Measurements from ENCODE around the gene ZNF761.
"Not testable (repeated sequence)": the region's sequence is repeated elsewhere in the genome, so short reads cannot be mapped to it uniquely, and the experiment has no call there.

Gene ZNF761

GRCh38 chr19:53431399-53432087, at the start of gene ZNF761:
ZNF761 (plus strand) TSS chr19:53431984; CDS start chr19:53447269, 15,285 bp downstream.
- DNase-seq: peak; percentile 96

GRCh38 chr19:53388168-53388567, 43.6 kb upstream of the ZNF761 start:
- DNase-seq: no peak

- DNase-seq: no peak
Observed at GRCh38 chr19:53388904-53389303, 42.9 kb upstream of the ZNF761 start.

GRCh38 chr19:53389571-53389970, 42.2 kb upstream of the ZNF761 start:
- DNase-seq: no peak

DNA sequence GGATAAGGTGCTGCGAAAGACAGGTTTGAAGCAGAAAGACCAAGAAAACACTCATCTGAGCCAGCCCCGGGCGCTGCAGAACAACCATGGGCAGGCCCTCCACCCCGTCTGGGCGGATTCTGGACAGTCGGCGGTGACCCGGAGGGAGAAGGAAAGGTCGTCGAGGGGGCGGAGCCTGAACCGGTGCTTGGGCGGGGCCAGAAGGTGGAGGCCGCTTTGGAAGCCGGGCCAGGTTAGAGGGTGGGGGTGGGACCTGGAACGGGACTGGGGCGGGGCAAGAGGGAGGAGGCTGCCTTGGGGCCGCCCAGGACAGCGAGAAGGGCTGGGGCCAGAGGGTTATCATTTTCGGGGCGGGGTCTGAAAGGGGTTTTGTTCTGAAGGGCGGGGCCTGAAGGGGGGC, 41.8 kb upstream of the ZNF761 start:
- no peak for DNase-seq

DNA sequence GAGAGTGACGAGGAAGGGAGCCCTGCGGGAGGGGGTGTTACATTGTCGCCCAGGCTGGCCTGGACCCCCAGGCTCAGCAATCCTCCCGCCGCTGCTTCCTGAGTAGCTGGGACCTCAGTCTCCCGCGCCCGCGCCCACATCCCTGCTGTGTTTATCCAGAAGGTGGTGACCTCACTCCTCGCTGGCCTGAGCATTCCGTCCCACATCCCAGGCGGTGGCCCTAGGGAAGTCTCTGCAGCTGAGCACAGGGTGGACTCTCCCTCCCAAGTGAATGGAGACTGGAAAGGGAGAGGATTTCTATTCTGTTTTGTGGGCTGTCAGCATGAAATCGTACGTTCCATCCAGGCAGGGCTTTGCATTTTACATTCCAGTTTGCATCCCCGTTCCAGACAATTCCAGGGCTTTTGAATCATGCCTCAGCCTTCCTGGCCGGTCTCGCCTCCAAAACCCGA, 37.2 kb upstream of the ZNF761 start:
- DNase-seq: no peak

GRCh38 chr19:53394974-53395839, 36.6 kb upstream of the ZNF761 start, which contains the start of gene ZNF765:
ZNF765 (plus strand) TSS chr19:53395149; CDS start chr19:53398016, 2,867 bp downstream.
- peak; percentile 97 for DNase-seq

DNA sequence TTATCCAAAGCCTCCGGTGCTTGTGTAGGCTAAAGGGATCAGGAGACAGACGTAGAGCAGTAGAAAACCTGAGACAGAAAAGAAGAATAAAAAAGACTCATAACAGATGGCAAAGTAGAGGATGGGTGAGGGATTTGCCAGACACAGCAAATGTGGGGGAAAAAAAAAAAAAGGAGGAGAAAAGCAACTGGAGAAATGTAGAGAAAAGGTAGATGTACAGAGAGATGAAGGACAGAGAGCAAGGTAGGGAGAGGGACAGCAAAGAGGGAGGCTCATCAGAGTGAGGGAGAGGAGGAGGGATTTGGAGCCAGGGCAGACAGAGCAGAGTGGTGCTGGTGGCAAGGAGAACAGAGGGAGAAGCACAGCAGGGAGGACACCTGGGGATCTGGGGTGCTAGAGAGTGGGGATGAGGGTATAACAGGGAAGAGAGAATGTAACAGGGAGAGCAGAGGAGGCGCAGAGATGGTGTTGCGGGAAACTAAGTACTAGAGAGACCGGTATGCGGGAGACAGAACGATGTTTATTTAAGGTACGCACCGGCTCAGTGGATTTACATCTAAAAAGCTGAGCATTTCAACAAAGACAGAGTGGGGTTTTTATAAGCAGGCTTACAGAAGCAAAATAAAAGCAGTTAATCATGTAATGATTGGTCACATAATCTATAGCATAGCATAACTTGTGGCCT, 35.8 kb upstream of the ZNF761 start:
- DNase-seq: not testable (repeated sequence)

DNA sequence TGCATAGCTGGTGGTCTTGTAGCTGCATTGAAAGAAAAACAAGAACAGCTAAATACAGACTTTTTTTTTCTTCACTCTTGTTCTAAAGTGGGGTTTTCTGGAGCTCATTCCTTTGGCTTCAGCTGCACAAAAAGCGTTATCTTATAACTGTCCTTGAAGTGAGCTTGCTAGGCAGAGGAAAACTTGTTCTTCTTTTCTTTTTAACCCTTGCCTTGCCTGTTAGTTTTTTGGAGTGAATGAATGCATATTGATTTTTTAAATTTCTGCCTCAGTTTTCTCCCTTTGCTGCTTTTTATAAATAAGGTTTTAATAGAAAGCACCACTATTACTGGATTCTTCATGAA, 35.3 kb upstream of the ZNF761 start:
- no peak for DNase-seq

- not testable (repeated sequence) for DNase-seq
Observed at GRCh38 chr19:53397918-53398317, 33.9 kb upstream of the ZNF761 start.

DNA sequence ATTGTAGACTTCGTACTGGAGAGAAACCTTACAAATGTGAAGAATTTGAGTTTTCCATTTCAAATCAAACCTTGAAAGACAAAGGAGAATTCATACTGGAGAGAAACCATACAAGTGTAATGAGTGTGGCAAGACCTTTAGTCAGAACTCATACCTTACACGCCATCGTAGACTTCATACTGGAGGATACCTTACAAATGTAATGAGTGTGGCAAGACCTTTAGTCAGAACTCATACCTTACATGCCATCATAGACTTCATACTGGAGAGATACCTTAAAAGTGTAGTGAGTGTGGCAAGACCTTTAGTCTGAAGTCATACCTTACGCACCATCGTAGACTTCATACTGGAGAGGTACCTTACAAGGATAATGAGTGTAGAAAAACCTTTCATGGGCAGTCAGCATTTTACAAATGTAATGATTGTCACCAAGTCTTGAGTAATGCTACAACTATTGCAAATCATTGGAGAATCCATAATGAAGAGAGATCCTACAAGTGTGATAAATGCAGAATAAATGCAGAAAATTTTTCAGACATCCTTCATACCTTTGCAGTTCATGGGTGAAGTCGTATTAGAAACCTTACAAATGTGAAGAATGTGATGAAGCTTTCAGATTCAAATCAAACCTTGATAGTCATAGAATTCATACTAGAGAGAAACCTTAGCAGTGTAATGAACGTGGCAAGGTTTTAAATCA, 22.1 kb upstream of the ZNF761 start:
- DNase-seq: no peak

- not testable (repeated sequence) for DNase-seq
Observed at GRCh38 chr19:53420520-53421315, 11.1 kb upstream of the ZNF761 start.

DNA sequence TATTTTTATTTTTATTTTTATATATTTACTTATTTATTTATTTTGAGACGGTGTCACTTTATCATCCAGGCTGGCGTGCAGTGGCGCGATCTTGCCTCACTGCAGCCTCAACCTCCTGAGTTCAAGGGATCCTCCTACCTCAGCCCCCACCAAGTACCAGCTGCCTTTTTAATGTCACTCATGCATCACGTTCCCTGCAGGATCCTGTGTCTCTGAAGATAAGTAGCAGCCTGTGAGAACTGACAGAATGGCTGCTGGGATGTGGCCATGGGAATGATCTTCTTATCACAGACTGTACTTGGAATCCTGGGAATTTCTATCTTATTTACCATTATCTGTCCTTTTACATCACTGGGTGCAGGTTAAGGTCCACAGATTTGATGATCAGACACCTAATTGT, 9.2 kb upstream of the ZNF761 start:
- DNase-seq: no peak

DNA sequence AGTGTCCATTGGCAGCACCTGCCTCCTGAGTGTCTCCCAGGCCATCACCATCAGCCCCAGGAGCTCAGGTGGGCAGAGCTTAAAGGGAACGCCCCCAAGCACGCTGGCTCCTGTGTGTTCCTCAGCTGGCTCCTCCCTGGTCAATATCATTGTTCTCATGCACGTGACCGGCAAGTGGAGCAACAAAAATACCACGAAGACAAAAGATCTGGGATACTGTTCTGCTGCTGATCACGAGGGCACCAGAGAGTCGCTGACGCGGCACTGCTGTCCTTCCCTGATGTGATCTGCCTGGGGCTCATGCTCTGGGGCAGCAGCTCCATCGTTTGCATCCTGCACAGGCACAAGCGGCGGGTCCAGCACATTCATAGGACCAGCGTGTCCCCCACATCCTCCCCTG, 8.7 kb upstream of the ZNF761 start:
- not testable (repeated sequence) for DNase-seq

- DNase-seq: not testable (repeated sequence)
Observed at GRCh38 chr19:53423680-53424079, 8.1 kb upstream of the ZNF761 start.

DNA sequence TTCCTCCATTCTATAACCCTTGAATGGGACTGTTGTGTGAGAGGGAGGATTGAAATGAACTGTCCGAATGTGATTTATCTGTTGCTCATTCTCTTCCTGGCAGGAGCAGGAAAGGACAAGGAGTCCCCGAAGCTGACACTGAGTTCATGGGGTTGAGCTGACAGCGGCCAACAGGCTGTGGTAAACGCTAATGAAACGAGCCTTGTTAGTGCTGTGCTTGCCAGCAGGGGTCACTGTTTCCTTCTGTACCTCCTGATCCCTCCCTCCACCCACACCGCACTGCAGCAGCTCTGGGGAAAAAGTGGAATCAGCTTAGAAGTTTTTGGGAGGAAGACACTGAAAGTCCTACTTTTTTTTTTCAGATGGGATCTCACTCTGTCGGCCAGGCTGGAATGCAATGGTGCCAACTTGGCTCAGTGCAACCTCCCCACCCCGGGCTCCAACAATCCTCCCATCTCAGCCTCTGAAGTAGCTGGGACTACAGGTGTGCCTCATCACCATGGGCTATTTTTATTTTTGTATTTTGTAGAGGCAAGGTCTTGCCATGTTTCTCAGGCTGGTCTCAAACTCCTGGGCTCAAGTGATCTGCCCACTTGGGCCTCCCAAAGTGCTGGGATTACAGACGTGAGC, 6.7 kb upstream of the ZNF761 start:
- peak; percentile 52 for DNase-seq

DNA sequence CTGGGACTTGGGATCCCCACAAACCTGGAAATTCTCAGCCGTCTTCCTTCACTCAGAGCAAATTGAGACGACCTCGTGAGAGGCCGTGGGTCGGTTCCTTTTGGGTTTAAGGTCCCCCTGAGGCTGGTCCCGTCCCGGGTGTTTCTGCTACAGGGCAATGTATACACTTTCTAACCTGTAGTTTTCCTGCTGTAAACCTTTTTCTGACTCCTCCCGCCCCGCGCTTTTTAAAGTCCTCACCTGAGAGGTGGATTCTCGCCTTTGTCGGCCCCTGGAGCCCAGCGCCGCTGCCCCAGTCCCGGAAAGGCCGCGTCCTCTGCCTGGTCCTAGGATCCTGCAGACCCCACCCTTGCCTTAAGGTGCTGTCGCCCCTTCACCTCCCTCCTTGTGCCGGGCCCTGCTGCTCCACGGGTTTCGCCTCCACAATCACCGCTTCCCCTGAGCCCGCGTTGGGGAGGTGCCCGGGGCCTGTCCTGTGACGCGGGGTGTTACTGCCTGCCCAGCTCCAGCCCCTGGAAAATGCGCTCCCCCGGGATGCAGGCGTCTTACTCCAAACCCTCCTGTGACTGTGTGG, 391 bp downstream of the ZNF761 start:
- no peak for DNase-seq

DNA sequence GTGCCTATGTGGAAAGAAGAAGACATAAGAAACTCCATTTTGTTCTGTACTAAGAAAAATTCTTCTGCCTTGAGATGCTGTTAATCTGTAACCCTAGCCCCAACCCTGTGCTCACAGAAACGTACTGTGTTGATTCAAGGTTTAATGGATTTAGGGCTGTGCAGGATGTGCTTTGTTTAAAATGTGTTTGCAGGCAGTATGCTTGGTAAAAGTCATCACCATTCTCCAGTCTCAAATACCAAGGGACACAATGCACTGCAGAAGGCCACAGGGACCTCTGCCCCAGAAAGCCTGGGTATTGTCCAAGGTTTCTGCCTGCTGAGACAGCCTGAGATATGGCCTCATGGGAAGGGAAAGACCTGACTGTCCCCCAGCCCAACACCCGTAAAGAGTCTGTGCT, 12.0 kb downstream of the ZNF761 start:
- DNase-seq: not testable (repeated sequence)

GRCh38 chr19:53447196-53447595, 15.4 kb downstream of the ZNF761 start:
- DNase-seq: not testable (repeated sequence)

DNA sequence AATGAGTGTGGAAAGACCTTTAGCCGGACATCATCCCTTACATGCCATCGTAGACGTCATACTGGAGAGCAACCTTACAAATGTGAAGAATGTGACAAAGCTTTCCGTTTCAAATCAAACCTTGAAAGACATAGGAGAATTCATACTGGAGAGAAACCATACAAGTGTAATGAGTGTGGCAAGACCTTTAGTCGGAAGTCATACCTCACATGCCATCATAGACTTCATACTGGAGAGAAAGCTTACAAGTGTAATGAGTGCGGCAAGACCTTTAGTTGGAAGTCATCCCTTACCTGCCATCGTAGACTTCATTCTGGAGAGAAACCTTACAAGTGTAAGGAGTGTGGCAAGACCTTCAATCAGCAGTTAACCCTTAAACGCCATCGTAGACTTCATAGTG, 24.0 kb downstream of the ZNF761 start:
- no peak for DNase-seq

- DNase-seq: not testable (repeated sequence)
Observed at GRCh38 chr19:53460131-53460721, 28.4 kb downstream of the ZNF761 start.
